Parathyroid adenoma (tissue), 2 donors: Measurements from ENCODE around the gene GALK2.
"Not testable (repeated sequence)": the region's sequence is repeated elsewhere in the genome, so short reads cannot be mapped to it uniquely, and the experiment has no call there.

Experiments used
- H2AFZ ChIP-seq: fragments of 300-600 bp; sonication (generic); one replicate; pipeline ENCODE4 v1.7.0; 2017; ENCODE audit warnings: antibody characterized with exemption, mild to moderate bottlenecking
- H3K27ac ChIP-seq: fragments of 300-600 bp; sonication (generic); one replicate; pipeline ENCODE4 v1.7.0; 2017
- H3K27me3 ChIP-seq: fragments of 300-600 bp; sonication (generic); one replicate; pipeline ENCODE4 v1.7.0; 2017; ENCODE audit warnings: low read length; ENCODE audit not compliant: control insufficient read depth, insufficient read depth
- H3K36me3 ChIP-seq: fragments of 300-600 bp; sonication (generic); one replicate; pipeline ENCODE4 v1.7.0; 2017; ENCODE audit warnings: low read length; ENCODE audit not compliant: control insufficient read depth, insufficient read depth
- H3K4me1 ChIP-seq: fragments of 300-600 bp; sonication (generic); one replicate; pipeline ENCODE4 v1.7.0; 2017; ENCODE audit warnings: control low read depth
- H3K4me2 ChIP-seq: fragments of 300-600 bp; sonication (generic); one replicate; pipeline ENCODE4 v1.7.0; 2017; ENCODE audit warnings: low read length
- H3K4me3 ChIP-seq: fragments of 300-600 bp; sonication (generic); one replicate; pipeline ENCODE4 v1.7.0; 2017; ENCODE audit warnings: low read depth, low read length
- H3K79me2 ChIP-seq: fragments of 300-600 bp; sonication (generic); one replicate; pipeline ENCODE4 v1.7.0; 2017; ENCODE audit warnings: control low read depth
- H3K9ac ChIP-seq: fragments of 300-600 bp; sonication (generic); one replicate; pipeline ENCODE4 v1.7.0; 2017; ENCODE audit warnings: mild to moderate bottlenecking
- H3K9me3 ChIP-seq: fragments of 300-600 bp; sonication (generic); one replicate; pipeline ENCODE4 v1.7.0; 2017; ENCODE audit warnings: low read length; ENCODE audit not compliant: control insufficient read depth
- CTCF ChIP-seq: fragments of 300-600 bp; sonication (generic); IDR thresholded peaks from one replicate; pipeline ENCODE4 v1.7.0; 2017; ENCODE audit warnings: antibody characterized with exemption, mild to moderate bottlenecking
- donor health status: primary hyperparathyroidism.

GALK2 gene

GRCh38 chr15:49255966-49256759 lies 86.1 kb downstream of the GALK2 start:
- Histone ChIP-seq H3K4me3 (no peak overlapping the region), H3K27me3 (no peaks in the 10 kb centered on the region), H3K36me3 (no peaks in the 10 kb centered on the region), H3K27ac (no peak overlapping the region), H3K9me3 (no peaks in the 10 kb centered on the region), H2AFZ (no peak overlapping the region), H3K9ac (no peak overlapping the region), H3K4me2 (no peak overlapping the region), H3K79me2 (peaks cover 3% of the 10 kb centered on the region), H3K4me1 (no peaks in the 10 kb centered on the region)
- TF ChIP-seq CTCF = no peak

- H3K27me3 ChIP-seq, H3K4me1 ChIP-seq, H3K9ac ChIP-seq, H3K9me3 ChIP-seq, H3K4me3 ChIP-seq, H3K27ac ChIP-seq, H3K79me2 ChIP-seq, H3K36me3 ChIP-seq, H2AFZ ChIP-seq, H3K4me2 ChIP-seq: not testable (repeated sequence)
Observed at GRCh38 chr15:49265117-49265516, 95.1 kb downstream of the GALK2 start.

- Histone ChIP-seq H2AFZ (no peak overlapping the region), H3K4me3 (no peak overlapping the region), H3K4me2 (no peak overlapping the region), H3K9ac (no peak overlapping the region), H3K4me1 (no peaks in the 10 kb centered on the region), H3K36me3 (no peaks in the 10 kb centered on the region), H3K9me3 (no peaks in the 10 kb centered on the region), H3K79me2 (no peaks in the 10 kb centered on the region), H3K27me3 (no peaks in the 10 kb centered on the region), H3K27ac (no peak overlapping the region)
- TF ChIP-seq CTCF = no peak
Observed at GRCh38 chr15:49265911-49266310, 95.9 kb downstream of the GALK2 start.

GRCh38 chr15:49270541-49271421 lies 100.7 kb downstream of the GALK2 start:
- no peaks in the 10 kb centered on the region for H3K4me1 ChIP-seq
- no peaks in the 10 kb centered on the region for H3K9me3 ChIP-seq
- H3K4me3 ChIP-seq = no peak overlapping the region
- H3K27me3 ChIP-seq = no peaks in the 10 kb centered on the region
- H3K36me3 ChIP-seq = no peaks in the 10 kb centered on the region
- no peaks in the 10 kb centered on the region for H3K79me2 ChIP-seq
- no peak for TF ChIP-seq CTCF
- H3K4me2 ChIP-seq = no peak overlapping the region
- no peak overlapping the region for H3K9ac ChIP-seq
- no peak overlapping the region for H2AFZ ChIP-seq
- no peak overlapping the region for H3K27ac ChIP-seq

- no peak overlapping the region for H2AFZ ChIP-seq
- no peak for TF ChIP-seq CTCF
Observed at GRCh38 chr15:49273734-49274318, 103.8 kb downstream of the GALK2 start.

More at GRCh38 chr15:49273734-49274318, 103.8 kb downstream of the GALK2 start:
- Histone ChIP-seq H3K36me3 (no peaks in the 10 kb centered on the region), H3K27ac (no peak overlapping the region), H3K4me1 (no peaks in the 10 kb centered on the region), H3K79me2 (no peaks in the 10 kb centered on the region), H3K4me2 (no peak overlapping the region), H3K27me3 (no peaks in the 10 kb centered on the region), H3K4me3 (no peak overlapping the region), H3K9me3 (no peaks in the 10 kb centered on the region), H3K9ac (no peak overlapping the region)
